PC-9 (cell line): ENCODE measurements around the gene EPN1. TPM values are rescaled to one million over a fixed set of nuclear protein-coding genes. Genes with fewer than 3 reads are reported as not detected.

Experiments used
- BruUV-seq: library from RNA; stranded (reverse); fragments of 400-500 nt; replicated peaks from 2 replicates; lab custom pipeline; 2021; lab: Mats Ljungman, UMichigan
- CTCF ChIA-PET: fragments of 300-600 bp; sonication (Branson Sonifier 250); formaldehyde crosslinking; loops from one replicate; lab custom pipeline; 2022; ENCODE audit warnings: antibody characterized with exemption; lab: Charles Lee
- POLR2A ChIA-PET: fragments of 300-600 bp; sonication (Branson Sonifier 250); formaldehyde crosslinking; loops from one replicate; lab custom pipeline; 2022; ENCODE audit warnings: antibody characterized with exemption; ENCODE audit not compliant: unreplicated experiment; lab: Charles Lee
- DNase-seq, 2 experiments: peaks; one replicate each; pipeline versions ENCODE4 v3.0.0 to v3.0.0-alpha.2; 2015 to 2022; ENCODE audit warnings: mixed read lengths in 1 of 2
- H2AFZ ChIP-seq: fragments of 200-600 bp; sonication (generic); 2 replicates; pipeline ENCODE4 v1.8.1; 2017; ENCODE audit warnings: antibody characterized with exemption
- H3F3A ChIP-seq: fragments of 200-600 bp; sonication (generic); 2 replicates; pipeline ENCODE4 v1.8.1; 2017; ENCODE audit warnings: antibody characterized with exemption, mild to moderate bottlenecking, low read depth; ENCODE audit not compliant: insufficient read depth
- H3K27ac ChIP-seq: fragments of 200-600 bp; sonication (generic); 2 replicates; pipeline ENCODE4 v1.6.1; 2016; ENCODE audit warnings: mixed run types
- H3K27me3 ChIP-seq: fragments of 200-600 bp; sonication (generic); 2 replicates; pipeline ENCODE4 v1.6.1; 2016; ENCODE audit warnings: low read depth, mixed run types; ENCODE audit not compliant: insufficient read depth
- H3K36me3 ChIP-seq: fragments of 200-600 bp; sonication (generic); 2 replicates; pipeline ENCODE4 v1.6.1; 2016; ENCODE audit warnings: low read depth, mixed run types
- H3K4me1 ChIP-seq: fragments of 200-600 bp; sonication (generic); replicated peaks from 2 replicates; pipeline ENCODE4 v1.6.1; 2016; ENCODE audit warnings: mixed run types; ENCODE audit not compliant: insufficient read depth
- H3K4me2 ChIP-seq: fragments of 200-600 bp; sonication (generic); 2 replicates; pipeline ENCODE4 v1.6.1; 2017; ENCODE audit warnings: mixed run types
- H3K4me3 ChIP-seq: fragments of 200-600 bp; sonication (generic); 2 replicates; pipeline ENCODE4 v1.6.1; 2016; ENCODE audit warnings: mixed run types
- H3K79me2 ChIP-seq: fragments of 200-600 bp; sonication (generic); 2 replicates; pipeline ENCODE4 v1.6.1; 2017; ENCODE audit warnings: low read depth, mixed run types
- H3K9me2 ChIP-seq: fragments of 200-600 bp; sonication (generic); 2 replicates; pipeline ENCODE4 v1.8.1; 2017; ENCODE audit warnings: mild to moderate bottlenecking; ENCODE audit not compliant: insufficient read depth
- H3K9me3 ChIP-seq: fragments of 200-600 bp; sonication (generic); 2 replicates; pipeline ENCODE4 v1.8.1; 2016; ENCODE audit warnings: low read depth; ENCODE audit not compliant: insufficient read depth
- H4K20me1 ChIP-seq: fragments of 200-600 bp; sonication (generic); 2 replicates; pipeline ENCODE4 v1.8.1; 2017; ENCODE audit not compliant: insufficient read depth
- EZH2 ChIP-seq: fragments of 200-600 bp; sonication (generic); IDR thresholded peaks from 2 replicates; pipeline ENCODE4 v1.8.0; 2017; ENCODE audit warnings: antibody characterized with exemption, low read depth
- intact Hi-C: fragments of 100-400 bp; cut with micrococcal nuclease; formaldehyde crosslinking; loops from one replicate; pipeline ENCODE4 v1.10.0; 2022; ENCODE audit not compliant: unreplicated experiment
- total RNA-seq: library from RNA; stranded (reverse); gene quantifications from 2 replicates; pipeline ENCODE4 v1.2.3, GENCODE V29; 2021
- TF ChIP-seq, protein P1 (sequence below): fragments of 200-600 bp; sonication (generic); conservative IDR thresholded peaks from 2 replicates; pipeline ENCODE4 v1.6.1; 2017; ENCODE audit warnings: mixed run types, antibody characterized with exemption, mild to moderate bottlenecking, moderate library complexity

Gene EPN1
- total RNA-seq, 1 experiment from 2014 or later, result 232 TPM

DNA sequence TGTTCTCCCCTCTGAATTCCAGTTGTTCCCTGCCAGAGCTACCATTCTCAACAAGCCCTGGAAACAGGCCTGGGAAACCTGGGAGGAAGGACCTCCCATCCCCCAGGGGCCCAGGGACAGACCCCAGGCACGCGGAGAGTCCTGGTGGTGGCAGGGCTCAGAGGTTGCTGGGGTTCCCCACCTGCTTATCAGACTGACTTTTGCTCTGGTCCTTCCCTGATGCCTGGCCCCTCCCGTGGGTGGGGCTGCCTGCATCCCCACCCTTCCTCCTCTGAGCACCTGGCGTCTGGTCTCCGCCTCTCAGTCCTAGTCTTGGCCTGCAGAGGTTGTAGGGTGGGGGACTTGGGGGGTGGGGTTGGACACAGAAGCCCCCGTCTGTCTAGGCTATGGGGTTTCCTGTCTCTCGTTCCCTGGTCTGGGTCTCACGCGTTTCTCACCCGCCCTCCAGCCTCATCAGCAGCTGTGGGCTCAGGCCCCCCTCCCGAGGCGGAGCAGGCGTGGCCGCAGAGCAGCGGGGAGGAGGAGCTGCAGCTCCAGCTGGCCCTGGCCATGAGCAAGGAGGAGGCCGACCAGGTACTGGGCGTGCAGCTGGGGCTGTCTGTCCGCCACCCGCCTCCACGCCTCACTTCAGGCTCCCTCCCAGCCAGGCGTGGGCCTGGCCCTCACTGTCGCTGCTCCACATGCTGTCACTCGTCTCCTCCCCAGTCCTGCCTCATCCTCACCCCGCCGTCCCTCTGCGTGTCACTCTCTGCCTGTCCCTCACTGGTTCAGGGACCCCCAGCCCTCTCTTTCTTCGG is 13.6 kb downstream of the EPN1 start:
- no peak for DNase-seq
- no peak overlapping the region for H3K27ac ChIP-seq
- H3K9me3 ChIP-seq, result no peaks in the 10 kb centered on the region
- intact Hi-C loops, result no loop called here
- no TSS peak for BruUV-seq
- no peaks in the 10 kb centered on the region for H3K4me1 ChIP-seq
- TF ChIP-seq EZH2, result no peak
- TF ChIP-seq, protein P1, sequence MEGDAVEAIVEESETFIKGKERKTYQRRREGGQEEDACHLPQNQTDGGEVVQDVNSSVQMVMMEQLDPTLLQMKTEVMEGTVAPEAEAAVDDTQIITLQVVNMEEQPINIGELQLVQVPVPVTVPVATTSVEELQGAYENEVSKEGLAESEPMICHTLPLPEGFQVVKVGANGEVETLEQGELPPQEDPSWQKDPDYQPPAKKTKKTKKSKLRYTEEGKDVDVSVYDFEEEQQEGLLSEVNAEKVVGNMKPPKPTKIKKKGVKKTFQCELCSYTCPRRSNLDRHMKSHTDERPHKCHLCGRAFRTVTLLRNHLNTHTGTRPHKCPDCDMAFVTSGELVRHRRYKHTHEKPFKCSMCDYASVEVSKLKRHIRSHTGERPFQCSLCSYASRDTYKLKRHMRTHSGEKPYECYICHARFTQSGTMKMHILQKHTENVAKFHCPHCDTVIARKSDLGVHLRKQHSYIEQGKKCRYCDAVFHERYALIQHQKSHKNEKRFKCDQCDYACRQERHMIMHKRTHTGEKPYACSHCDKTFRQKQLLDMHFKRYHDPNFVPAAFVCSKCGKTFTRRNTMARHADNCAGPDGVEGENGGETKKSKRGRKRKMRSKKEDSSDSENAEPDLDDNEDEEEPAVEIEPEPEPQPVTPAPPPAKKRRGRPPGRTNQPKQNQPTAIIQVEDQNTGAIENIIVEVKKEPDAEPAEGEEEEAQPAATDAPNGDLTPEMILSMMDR, result no peak
- H4K20me1 ChIP-seq, result peaks cover 28% of the 10 kb centered on the region
- no peak overlapping the region for H3K4me3 ChIP-seq
- CTCF ChIA-PET, result no interaction called here
- no peaks in the 10 kb centered on the region for H3K9me2 ChIP-seq
- H3K79me2 ChIP-seq, result peaks cover 5% of the 10 kb centered on the region
- no peaks in the 10 kb centered on the region for H3F3A ChIP-seq
- H3K4me2 ChIP-seq, result no peak overlapping the region
- no peaks in the 10 kb centered on the region for H3K27me3 ChIP-seq
- no peak overlapping the region for H2AFZ ChIP-seq
- POLR2A ChIA-PET, result no interaction called here
- H3K36me3 ChIP-seq, result peaks cover 5% of the 10 kb centered on the region; the same call in 1 of the 2 replicates

DNA sequence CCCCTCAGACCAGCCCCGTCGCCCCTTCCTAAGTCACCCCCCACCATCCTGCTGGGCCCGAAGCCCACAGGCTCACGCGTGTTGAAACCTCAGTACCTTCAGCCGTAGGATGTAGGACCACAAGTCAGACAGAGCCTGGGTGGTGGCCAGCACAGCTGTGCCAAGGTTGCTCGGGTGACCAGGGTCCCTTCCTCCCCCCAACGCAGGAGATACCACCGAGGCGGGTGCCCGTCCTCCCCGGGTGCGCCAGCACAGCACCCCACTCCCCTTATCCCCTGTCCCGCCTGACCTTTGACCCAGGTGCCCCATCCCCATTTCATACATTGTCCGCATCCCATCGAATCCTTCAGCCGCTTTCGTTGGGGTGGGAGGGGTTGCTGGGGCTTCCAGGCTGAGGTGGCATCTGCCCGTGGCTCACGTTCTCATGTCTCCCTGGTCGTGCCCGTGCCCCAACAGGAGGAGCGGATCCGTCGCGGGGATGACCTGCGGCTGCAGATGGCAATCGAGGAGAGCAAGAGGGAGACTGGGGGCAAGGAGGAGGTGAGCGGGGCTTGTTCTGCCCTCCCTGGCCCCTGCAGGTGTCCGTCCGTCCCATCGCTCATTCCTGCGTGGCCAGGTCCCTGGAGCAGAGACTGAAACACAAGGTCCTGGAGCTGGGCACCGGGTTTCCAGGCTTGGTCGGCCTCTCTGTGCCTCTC is 14.5 kb downstream of the EPN1 start:
- Histone ChIP-seq H3K4me1 (no peaks in the 10 kb centered on the region), H3K79me2 (no peaks in the 10 kb centered on the region; the same call in 1 of the 2 replicates), H3K9me3 (no peaks in the 10 kb centered on the region), H3F3A (no peaks in the 10 kb centered on the region), H2AFZ (no peak overlapping the region), H3K4me2 (no peak overlapping the region), H4K20me1 (peaks cover 24% of the 10 kb centered on the region), H3K36me3 (peaks cover 5% of the 10 kb centered on the region; the same call in 1 of the 2 replicates), H3K4me3 (no peak overlapping the region), H3K27me3 (no peaks in the 10 kb centered on the region), H3K27ac (no peak overlapping the region), H3K9me2 (no peaks in the 10 kb centered on the region)
- ChIA-PET POLR2A (no interaction called here), CTCF (no interaction called here)
- intact Hi-C loops, result no loop called here
- DNase-seq, result no peak
- no TSS peak for BruUV-seq
- TF ChIP-seq EZH2, result no peak
- TF ChIP-seq, protein P1, result no peak

DNA sequence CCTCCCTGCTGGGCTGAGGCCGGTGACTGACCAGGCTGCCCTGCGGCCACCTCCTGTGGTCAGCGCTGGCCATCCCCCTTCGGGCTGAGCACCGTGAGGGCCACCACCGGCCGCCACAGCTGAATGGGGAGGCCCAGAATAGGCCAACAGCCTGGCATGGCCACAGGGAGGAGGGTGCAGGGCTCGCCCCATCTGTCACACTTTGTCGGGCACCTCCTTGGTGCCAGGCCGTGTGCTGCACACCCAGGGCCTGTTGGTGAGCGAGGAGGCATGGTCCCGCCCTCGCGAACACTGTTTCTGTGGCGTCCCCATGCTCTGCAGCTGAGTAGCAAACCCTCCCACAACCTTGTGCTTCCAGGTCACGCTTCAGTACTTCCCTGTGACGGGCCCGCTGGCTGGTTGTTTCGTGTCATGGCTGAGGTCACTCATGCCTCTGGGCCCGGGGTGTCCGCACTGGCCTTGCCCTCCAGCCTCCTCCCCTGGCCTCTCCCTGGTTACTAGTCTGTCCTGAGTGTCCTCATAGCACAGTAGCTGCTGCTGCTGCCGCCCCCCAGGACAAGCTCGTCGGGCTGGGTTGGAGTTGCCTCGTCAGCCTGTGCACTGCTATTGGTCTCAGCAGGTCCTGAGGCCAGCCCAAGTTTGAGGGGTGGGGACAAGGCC is 15.2 kb downstream of the EPN1 start:
- no peak overlapping the region for H3K4me3 ChIP-seq
- H4K20me1 ChIP-seq, result peaks cover 24% of the 10 kb centered on the region
- ChIA-PET POLR2A (interaction anchor here (0.7 kb wide), 1 partner anchor 169 kb away, joined by 4 read pairs; no protein-coding TSS in a partner anchor), CTCF (no interaction called here)
- H3K36me3 ChIP-seq, result peaks cover 10% of the 10 kb centered on the region; the same call in 1 of the 2 replicates
- H3K27ac ChIP-seq, result no peak overlapping the region
- H3K27me3 ChIP-seq, result no peaks in the 10 kb centered on the region
- no TSS peak for BruUV-seq
- no peaks in the 10 kb centered on the region for H3F3A ChIP-seq
- no peak overlapping the region for H3K4me2 ChIP-seq
- no peaks in the 10 kb centered on the region; the same call in 1 of the 2 replicates for H3K79me2 ChIP-seq
- H2AFZ ChIP-seq, result no peak overlapping the region
- H3K9me2 ChIP-seq, result no peaks in the 10 kb centered on the region
- DNase-seq, result no peak
- intact Hi-C loops, result no loop called here
- no peaks in the 10 kb centered on the region for H3K4me1 ChIP-seq
- no peaks in the 10 kb centered on the region for H3K9me3 ChIP-seq
- TF ChIP-seq, protein P1, result no peak
